GM12872 (cell line): ENCODE measurements around the gene QRFP.

Experiments used
- CTCF ChIP-seq: IDR thresholded peaks from 3 replicates; pipeline ENCODE4 v1.5.1; 2011; ENCODE audit warnings: low read depth, mild to moderate bottlenecking, low read length, moderate library complexity; ENCODE audit not compliant: insufficient read depth

Gene QRFP

DNA sequence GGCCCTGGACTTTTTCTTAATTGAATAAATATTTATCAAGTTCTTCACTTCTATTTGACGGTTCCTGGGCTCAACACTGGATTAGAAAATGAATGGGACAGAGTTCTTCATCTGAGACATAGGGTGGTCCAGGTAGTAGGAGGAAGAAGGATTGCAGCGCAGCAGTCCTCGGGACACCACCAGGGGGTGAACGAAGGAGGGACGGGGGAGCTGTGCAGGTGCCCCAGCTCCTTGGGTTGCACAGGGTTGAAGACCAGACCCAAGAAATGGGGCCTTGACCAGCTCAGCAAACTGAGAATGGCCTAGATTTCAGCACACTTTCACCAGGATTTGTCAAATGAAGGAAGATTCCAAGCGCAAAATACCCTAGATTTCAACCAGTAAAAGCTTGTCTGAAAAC, 32.1 kb downstream of the QRFP start:
- 0 out of 3 replicates have a peak, but pooled peaks have one; percentile 1 for TF ChIP-seq CTCF

- TF ChIP-seq CTCF = no peak
Observed at GRCh38 chr9:130862747-130863146, 33.9 kb downstream of the QRFP start.

- TF ChIP-seq CTCF = no peak
Observed at GRCh38 chr9:130862217-130862616, 34.4 kb downstream of the QRFP start.

- no peak for TF ChIP-seq CTCF
Observed at GRCh38 chr9:130861372-130862180, 35.0 kb downstream of the QRFP start.

DNA sequence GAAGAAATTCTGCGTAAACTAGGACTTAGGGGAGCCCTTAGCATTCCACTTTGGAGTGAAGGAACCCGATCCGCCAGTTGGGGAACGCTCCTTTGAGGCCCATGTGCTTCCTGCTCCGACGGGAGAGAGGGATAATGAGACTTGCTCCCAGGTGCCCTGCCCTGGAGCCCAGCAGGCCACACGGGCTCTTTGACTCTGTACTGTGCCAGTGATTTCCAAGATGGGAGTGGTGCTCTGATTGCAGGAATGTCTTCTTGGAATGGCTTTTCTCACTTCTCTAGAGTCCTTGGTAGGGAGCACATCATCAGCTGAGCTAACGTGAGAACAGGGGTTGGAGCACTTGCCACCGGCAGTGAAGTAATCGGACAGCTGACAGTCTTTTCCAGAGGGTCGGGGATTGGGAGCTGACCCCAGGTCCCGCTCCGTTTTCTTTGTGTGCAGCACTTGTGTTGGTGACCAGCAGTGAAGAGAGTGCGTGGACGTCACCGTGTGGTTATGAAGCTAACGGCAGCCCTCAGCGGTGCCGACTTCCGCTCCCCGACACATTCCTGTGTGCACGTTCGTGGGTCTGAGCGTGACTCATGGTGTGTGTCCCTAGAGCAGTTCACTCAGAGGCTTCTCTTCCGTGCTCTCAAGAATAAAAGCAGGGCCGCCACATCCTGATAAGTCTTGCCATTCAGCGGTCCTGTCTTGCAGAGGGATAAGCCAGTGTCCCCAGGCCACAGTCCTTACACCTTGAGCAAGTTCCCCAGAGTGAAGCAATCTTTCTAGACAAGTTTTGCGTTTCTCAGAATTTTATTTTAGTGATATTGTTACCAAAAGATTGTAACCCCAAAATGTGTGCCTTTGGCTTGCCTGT, 35.9 kb downstream of the QRFP start:
- TF ChIP-seq CTCF = no peak

DNA sequence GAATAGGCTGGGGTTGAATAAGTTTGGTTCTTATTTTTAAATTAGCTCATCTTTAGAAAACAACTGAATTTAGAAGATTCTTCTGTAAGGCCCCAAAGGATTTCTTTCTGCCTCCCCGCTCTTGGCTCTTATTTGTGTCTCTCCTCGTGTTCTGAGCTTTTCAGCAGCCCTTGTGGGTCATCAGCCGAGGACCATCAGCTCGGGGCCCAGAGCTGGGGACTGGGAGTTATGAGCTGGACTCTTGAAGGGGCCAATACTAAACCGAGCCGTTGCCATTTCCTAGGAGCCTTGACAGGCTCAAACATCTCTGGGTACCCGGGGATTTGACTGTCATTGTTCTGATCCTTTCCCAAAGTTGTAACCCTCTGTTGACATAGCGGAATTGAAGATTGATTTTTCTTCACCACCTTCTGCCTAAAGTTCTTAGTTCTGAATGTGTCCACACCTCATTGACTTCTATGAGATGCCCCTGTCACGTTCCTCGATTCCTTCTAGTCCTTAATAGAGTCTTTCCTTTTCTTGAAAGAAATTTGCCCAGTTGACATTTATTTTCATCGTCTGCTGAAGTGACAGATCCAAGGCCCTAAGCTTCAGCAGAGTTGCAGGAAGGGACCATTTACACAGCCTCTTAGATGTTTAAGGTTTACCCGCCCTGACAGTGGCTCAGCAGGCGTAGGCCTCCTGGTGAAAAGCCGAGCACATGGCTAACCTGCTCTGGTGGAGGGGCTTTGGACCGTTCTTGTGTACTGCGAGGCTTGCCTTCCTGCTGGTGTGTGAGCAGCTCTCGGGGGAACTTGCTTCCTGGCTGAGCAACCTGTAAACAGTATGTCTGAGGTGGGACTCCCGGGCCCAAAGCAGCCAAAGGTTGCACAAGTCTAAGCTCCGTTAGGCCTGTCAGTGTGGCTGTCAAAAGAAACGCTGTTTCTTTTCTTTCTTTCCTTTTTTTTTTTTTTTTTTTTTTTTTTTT, 37.6 kb downstream of the QRFP start:
- no peak for TF ChIP-seq CTCF
